Smooth muscle cell (in vitro differentiated cells): Measurements from ENCODE around the gene CACNA1C. TPM values are rescaled to one million over a fixed set of nuclear protein-coding genes. Genes with fewer than 3 reads are reported as not detected.

ENCODE experiments used
- DNase-seq: peaks from one replicate; lab custom pipeline; 2025; ENCODE audit not compliant: unreplicated experiment; lab: John Stamatoyannopoulos, UW
- H2AFZ ChIP-seq: fragments of 200-600 bp; sonication (generic); 2 replicates; pipeline ENCODE4 v1.6.0; 2016; ENCODE audit warnings: antibody characterized with exemption, low read depth, mild to moderate bottlenecking
- H3F3A ChIP-seq: fragments of 200-600 bp; sonication (generic); 2 replicates; pipeline ENCODE4 v1.6.0; 2017; ENCODE audit warnings: antibody characterized with exemption, low read depth
- H3K27ac ChIP-seq: fragments of 200-600 bp; sonication (generic); 2 replicates; pipeline ENCODE4 v1.5.1; 2016; ENCODE audit warnings: low read depth, mild to moderate bottlenecking
- H3K27me3 ChIP-seq: fragments of 200-600 bp; sonication (generic); 2 replicates; pipeline ENCODE4 v1.6.1; 2016; ENCODE audit warnings: low read depth, mild to moderate bottlenecking
- H3K36me3 ChIP-seq: fragments of 200-600 bp; sonication (generic); 2 replicates; pipeline ENCODE4 v1.5.1; 2016; ENCODE audit warnings: low read depth
- H3K4me1 ChIP-seq: fragments of 200-600 bp; sonication (generic); 2 replicates; pipeline ENCODE4 v1.5.1; 2016; ENCODE audit warnings: low read depth
- H3K4me2 ChIP-seq: fragments of 200-600 bp; sonication (generic); 2 replicates; pipeline ENCODE4 v1.6.0; 2016; ENCODE audit warnings: mild to moderate bottlenecking
- H3K4me3 ChIP-seq: fragments of 200-600 bp; sonication (generic); 2 replicates; pipeline ENCODE4 v1.5.1; 2016; ENCODE audit warnings: mild to moderate bottlenecking
- H3K79me2 ChIP-seq: fragments of 200-600 bp; sonication (generic); 2 replicates; pipeline ENCODE4 v1.6.0; 2016; ENCODE audit warnings: low read depth, mild to moderate bottlenecking
- H3K9ac ChIP-seq: fragments of 200-600 bp; sonication (generic); 2 replicates; pipeline ENCODE4 v1.6.0; 2016; ENCODE audit warnings: low read depth
- H3K9me3 ChIP-seq: fragments of 200-600 bp; sonication (generic); replicated peaks from 2 replicates; pipeline ENCODE4 v1.5.1; 2016; ENCODE audit warnings: low read depth
- H4K20me1 ChIP-seq: fragments of 200-600 bp; sonication (generic); 2 replicates; pipeline ENCODE4 v1.6.0; 2016; ENCODE audit warnings: low read depth
- CTCF ChIP-seq: fragments of 200-600 bp; sonication (generic); IDR thresholded peaks from 2 replicates; pipeline ENCODE4 v1.5.1; 2017; ENCODE audit warnings: borderline replicate concordance, mild to moderate bottlenecking, antibody characterized with exemption; ENCODE audit not compliant: insufficient read depth, poor library complexity, severe bottlenecking
- WGBS: methylation state at CpG from one replicate; pipeline ENCODE4 v1.1.7; 2016; ENCODE audit warnings: low lambda C conversion rate; 5-methylcytosine and 5-hydroxymethylcytosine counted together
- polyA plus RNA-seq: library from polyadenylated mRNA; unstranded; fragments of >200 nt; fragmentation: Nextera tagmentation; extraction: Ambion mirVana; gene quantifications from 2 replicates; pipeline ENCODE4 v1.2.1, GENCODE V29; 2016
- total RNA-seq: library from RNA; depleted of rRNA; stranded (reverse); fragments of >200 nt; gene quantifications from 2 replicates; pipeline ENCODE4 v1.2.3, GENCODE V29; 2014

The CACNA1C gene
- total and polyA plus RNA-seq, 2 experiments from 2014 or later = 1.6 to 4.5 TPM

DNA sequence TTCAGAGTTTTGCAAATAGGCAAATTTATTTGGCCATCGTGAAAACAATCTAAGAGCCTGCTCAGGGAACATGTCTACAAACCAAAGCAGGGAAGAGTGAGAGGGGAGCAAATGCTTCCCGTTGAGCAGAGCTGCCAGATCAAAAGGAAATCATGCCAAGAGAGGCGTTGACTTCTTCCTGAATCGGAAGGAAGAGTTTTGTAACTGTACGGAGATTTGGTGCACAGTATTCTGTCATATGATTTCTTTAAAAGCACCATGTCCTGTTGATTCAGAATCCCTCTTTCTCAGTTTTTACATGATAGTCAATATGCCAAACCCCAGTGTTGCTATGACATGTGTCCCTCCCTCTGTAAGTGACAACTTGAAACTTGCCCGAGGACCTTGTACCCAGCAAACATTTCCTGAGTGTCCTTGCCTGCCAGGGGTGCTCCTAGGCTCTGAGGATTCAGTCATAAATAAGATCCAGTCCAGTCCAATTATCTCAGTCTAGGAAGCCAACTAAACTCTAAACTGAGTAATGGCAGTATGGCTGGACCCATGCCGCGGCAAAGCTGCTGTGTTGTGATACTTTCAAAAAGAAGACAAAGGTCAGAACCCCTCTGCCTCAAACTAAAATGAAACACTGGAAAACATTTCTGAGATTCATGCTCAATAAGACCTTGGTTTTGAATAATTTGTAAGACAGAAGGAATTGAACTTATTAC is 441.9 kb downstream of the CACNA1C start:
- Histone ChIP-seq H3K9ac (no peak overlapping the region), H3K9me3 (no peaks in the 10 kb centered on the region), H4K20me1 (no peaks in the 10 kb centered on the region), H3K4me2 (no peak overlapping the region), H3K79me2 (no peaks in the 10 kb centered on the region), H3K36me3 (no peaks in the 10 kb centered on the region), H2AFZ (no peak overlapping the region), H3K4me3 (no peak overlapping the region), H3K27ac (no peak overlapping the region), H3K27me3 (no peaks in the 10 kb centered on the region), H3K4me1 (no peaks in the 10 kb centered on the region), H3F3A (no peaks in the 10 kb centered on the region)
- TF ChIP-seq CTCF = no peak
- DNase-seq = no peak
- 98% methylated on average over 8 of the region's 8 CpGs for WGBS

GRCh38 chr12:2495417-2496112 is 442.8 kb downstream of the CACNA1C start:
- Histone ChIP-seq H3K4me1 (no peaks in the 10 kb centered on the region), H3K4me2 (no peak overlapping the region), H3K36me3 (no peaks in the 10 kb centered on the region), H4K20me1 (no peaks in the 10 kb centered on the region), H3K9ac (no peak overlapping the region), H3K4me3 (no peak overlapping the region), H3K27ac (no peak overlapping the region), H3K79me2 (no peaks in the 10 kb centered on the region), H3K9me3 (no peaks in the 10 kb centered on the region), H2AFZ (no peak overlapping the region), H3F3A (no peaks in the 10 kb centered on the region), H3K27me3 (no peaks in the 10 kb centered on the region)
- TF ChIP-seq CTCF = no peak
- 95% methylated on average over 6 of the region's 6 CpGs for WGBS
- DNase-seq = no peak

DNA sequence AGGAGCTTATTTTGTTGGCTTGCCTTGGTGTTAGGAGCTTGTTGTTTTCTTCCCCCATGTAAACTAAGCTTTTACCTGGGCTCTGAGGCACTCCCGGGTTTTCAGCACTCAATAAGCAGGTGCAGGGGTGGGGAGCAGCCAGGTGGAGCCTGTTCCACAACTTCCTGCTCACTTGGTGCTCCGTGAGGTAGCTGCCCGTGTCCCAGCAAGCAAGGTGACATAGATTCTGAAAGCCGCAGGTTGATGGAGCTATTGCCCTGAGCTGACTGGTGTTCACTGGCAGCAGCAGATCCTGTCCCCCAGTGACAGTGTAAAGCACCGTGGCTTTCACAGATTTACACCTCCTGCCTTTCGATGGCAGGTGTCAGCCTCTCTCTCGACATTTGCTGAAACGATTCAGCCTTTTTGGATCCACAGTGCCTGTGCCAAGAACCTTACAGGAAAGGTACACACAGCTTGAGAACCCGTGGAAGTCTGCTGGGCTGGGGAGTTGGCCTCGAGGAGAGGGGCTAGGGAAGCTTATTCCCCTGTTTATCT is 446.2 kb downstream of the CACNA1C start:
- no peaks in the 10 kb centered on the region for H3K4me1 ChIP-seq
- no peaks in the 10 kb centered on the region for H4K20me1 ChIP-seq
- no peak for TF ChIP-seq CTCF
- no peak overlapping the region for H2AFZ ChIP-seq
- no peaks in the 10 kb centered on the region for H3K79me2 ChIP-seq
- no peaks in the 10 kb centered on the region for H3K9me3 ChIP-seq
- no peak for DNase-seq
- H3K4me3 ChIP-seq = no peak overlapping the region
- H3K27ac ChIP-seq = no peak overlapping the region
- no peaks in the 10 kb centered on the region for H3K36me3 ChIP-seq
- H3F3A ChIP-seq = no peaks in the 10 kb centered on the region
- 87% methylated on average over 10 of the region's 10 CpGs for WGBS
- H3K4me2 ChIP-seq = no peak overlapping the region
- no peak overlapping the region for H3K9ac ChIP-seq
- H3K27me3 ChIP-seq = no peaks in the 10 kb centered on the region
